Hepatocyte (in vitro differentiated cells): Measurements from ENCODE around the gene IL17RD.

Experiments
- CTCF ChIP-seq: fragments of 200-600 bp; sonication (generic); IDR thresholded peaks from 2 replicates; pipeline ENCODE4 v1.5.1; 2016; ENCODE audit warnings: antibody characterized with exemption, mild to moderate bottlenecking; ENCODE audit not compliant: poor library complexity
- EZH2 ChIP-seq: fragments of 200-600 bp; sonication (generic); IDR thresholded peaks from 2 replicates; pipeline ENCODE4 v1.6.1; 2016; ENCODE audit warnings: antibody characterized with exemption, mild to moderate bottlenecking, borderline replicate concordance

GRCh38 chr3:57079474-57079831, 85.7 kb downstream of the IL17RD start:
- no peak for TF ChIP-seq CTCF
- TF ChIP-seq EZH2, result no peak
